Liver (tissue), 3 donors: ENCODE results near the gene HMMR.

Experiments
- ATF3 ChIP-seq: IDR thresholded peaks from 2 replicates; pipeline ENCODE4 v1.6.1; 2016; ENCODE audit warnings: antibody characterized with exemption
- EGR1 ChIP-seq, 2 donors: IDR thresholded peaks; 2 replicates each; pipeline ENCODE4 v1.6.1; 2016 to 2018; ENCODE audit warnings: antibody characterized with exemption in 2 of 2, low read depth in 2 of 2
- FOXA2 ChIP-seq: IDR thresholded peaks from 2 replicates; pipeline ENCODE4 v1.6.1; 2016; ENCODE audit warnings: antibody characterized with exemption
- HNF4A ChIP-seq, 2 donors: conservative IDR thresholded peaks; 2 replicates each; pipeline ENCODE4 v1.6.1; 2016; ENCODE audit warnings: antibody characterized with exemption in 2 of 2, mild to moderate bottlenecking in 2 of 2
- RAD21 ChIP-seq, 2 donors: IDR thresholded peaks; 2 replicates each; pipeline ENCODE4 v1.6.1; 2016; ENCODE audit warnings: antibody characterized with exemption in 2 of 2, mild to moderate bottlenecking in 2 of 2
- RXRA ChIP-seq, 2 donors: IDR thresholded peaks; 2 replicates each; pipeline ENCODE4 v1.6.1; 2017 to 2018; ENCODE audit warnings: antibody characterized with exemption in 2 of 2, mild to moderate bottlenecking in 1 of 2
- SP1 ChIP-seq: IDR thresholded peaks from 2 replicates; pipeline ENCODE4 v1.6.1; 2018; ENCODE audit warnings: antibody characterized with exemption, mild to moderate bottlenecking
- TAF1 ChIP-seq: conservative IDR thresholded peaks from 2 replicates; pipeline ENCODE4 v1.6.1; 2016; ENCODE audit warnings: antibody characterized with exemption, mild to moderate bottlenecking
- TF ChIP-seq, protein P1 (sequence below): fragments of 150-350 bp; IDR thresholded peaks from 2 replicates; pipeline ENCODE4 v1.5.1; 2017; ENCODE audit warnings: improper control_type of control experiment, low read depth, low read length; ENCODE audit not compliant: missing input control
- TF ChIP-seq, protein P2 (sequence below): IDR thresholded peaks from 2 replicates; pipeline ENCODE4 v1.6.1; 2016; ENCODE audit warnings: antibody characterized with exemption
- TF ChIP-seq, protein P3 (sequence below): IDR thresholded peaks from 2 replicates; pipeline ENCODE4 v1.6.1; 2016; ENCODE audit warnings: antibody characterized with exemption, mild to moderate bottlenecking
- donor health status: healthy.
- donor health status: healthy.

DNA sequence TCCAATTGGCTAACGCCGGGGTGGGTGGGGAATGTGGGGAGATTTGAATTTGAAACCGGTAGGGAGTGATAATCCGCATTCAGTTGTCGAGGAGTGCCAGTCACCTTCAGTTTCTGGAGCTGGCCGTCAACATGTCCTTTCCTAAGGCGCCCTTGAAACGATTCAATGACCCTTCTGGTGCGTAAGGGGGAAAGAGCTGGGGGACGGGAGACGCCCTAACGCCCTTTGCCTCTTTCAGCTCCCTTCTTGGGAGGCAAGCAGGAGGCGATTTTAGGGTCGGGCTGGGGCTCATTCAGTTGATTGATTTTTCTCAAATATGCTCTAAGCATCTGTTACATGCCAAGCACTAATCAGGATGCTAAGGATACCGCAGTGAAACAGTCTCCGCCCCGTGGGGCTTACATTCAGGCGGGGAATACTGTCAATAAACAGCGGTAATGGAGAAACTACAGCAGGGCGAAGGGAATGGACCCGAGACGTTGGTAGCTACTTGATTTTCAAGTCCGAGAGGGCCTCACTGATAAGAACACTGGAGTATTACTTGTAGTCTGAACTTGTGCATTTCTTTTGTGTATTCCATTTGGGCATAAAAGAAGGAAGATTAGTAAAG lies at the start of gene HMMR:
- TF ChIP-seq EGR1 (IDR thresholded peaks at IDR 0.05; ENCODE audit: low read depth in 2 of 2) (peak in 1 of 2 donors; percentile 4), SP1 (no peak), TAF1 (no peak), RXRA (IDR thresholded peaks at IDR 0.05) (no peak), RAD21 (IDR thresholded peaks at IDR 0.05) (no peak), HNF4A (conservative IDR thresholded peaks at IDR 0.05) (no peak), ATF3 (no peak), FOXA2 (no peak)
- TF ChIP-seq, protein P1, sequence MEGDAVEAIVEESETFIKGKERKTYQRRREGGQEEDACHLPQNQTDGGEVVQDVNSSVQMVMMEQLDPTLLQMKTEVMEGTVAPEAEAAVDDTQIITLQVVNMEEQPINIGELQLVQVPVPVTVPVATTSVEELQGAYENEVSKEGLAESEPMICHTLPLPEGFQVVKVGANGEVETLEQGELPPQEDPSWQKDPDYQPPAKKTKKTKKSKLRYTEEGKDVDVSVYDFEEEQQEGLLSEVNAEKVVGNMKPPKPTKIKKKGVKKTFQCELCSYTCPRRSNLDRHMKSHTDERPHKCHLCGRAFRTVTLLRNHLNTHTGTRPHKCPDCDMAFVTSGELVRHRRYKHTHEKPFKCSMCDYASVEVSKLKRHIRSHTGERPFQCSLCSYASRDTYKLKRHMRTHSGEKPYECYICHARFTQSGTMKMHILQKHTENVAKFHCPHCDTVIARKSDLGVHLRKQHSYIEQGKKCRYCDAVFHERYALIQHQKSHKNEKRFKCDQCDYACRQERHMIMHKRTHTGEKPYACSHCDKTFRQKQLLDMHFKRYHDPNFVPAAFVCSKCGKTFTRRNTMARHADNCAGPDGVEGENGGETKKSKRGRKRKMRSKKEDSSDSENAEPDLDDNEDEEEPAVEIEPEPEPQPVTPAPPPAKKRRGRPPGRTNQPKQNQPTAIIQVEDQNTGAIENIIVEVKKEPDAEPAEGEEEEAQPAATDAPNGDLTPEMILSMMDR = no peak
- TF ChIP-seq, protein P2, sequence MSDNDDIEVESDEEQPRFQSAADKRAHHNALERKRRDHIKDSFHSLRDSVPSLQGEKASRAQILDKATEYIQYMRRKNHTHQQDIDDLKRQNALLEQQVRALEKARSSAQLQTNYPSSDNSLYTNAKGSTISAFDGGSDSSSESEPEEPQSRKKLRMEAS = no peak
- TF ChIP-seq, protein P3, sequence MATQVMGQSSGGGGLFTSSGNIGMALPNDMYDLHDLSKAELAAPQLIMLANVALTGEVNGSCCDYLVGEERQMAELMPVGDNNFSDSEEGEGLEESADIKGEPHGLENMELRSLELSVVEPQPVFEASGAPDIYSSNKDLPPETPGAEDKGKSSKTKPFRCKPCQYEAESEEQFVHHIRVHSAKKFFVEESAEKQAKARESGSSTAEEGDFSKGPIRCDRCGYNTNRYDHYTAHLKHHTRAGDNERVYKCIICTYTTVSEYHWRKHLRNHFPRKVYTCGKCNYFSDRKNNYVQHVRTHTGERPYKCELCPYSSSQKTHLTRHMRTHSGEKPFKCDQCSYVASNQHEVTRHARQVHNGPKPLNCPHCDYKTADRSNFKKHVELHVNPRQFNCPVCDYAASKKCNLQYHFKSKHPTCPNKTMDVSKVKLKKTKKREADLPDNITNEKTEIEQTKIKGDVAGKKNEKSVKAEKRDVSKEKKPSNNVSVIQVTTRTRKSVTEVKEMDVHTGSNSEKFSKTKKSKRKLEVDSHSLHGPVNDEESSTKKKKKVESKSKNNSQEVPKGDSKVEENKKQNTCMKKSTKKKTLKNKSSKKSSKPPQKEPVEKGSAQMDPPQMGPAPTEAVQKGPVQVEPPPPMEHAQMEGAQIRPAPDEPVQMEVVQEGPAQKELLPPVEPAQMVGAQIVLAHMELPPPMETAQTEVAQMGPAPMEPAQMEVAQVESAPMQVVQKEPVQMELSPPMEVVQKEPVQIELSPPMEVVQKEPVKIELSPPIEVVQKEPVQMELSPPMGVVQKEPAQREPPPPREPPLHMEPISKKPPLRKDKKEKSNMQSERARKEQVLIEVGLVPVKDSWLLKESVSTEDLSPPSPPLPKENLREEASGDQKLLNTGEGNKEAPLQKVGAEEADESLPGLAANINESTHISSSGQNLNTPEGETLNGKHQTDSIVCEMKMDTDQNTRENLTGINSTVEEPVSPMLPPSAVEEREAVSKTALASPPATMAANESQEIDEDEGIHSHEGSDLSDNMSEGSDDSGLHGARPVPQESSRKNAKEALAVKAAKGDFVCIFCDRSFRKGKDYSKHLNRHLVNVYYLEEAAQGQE = no peak
